OCI-LY1 (cell line): ENCODE measurements around the gene CATSPER1.

ENCODE experiments used
- CTCF ChIP-seq: fragments of 200-600 bp; sonication (generic), shearing (Covaris generic); IDR thresholded peaks from 2 replicates; pipeline ENCODE4 v1.5.1; 2017; ENCODE audit warnings: mild to moderate bottlenecking, antibody characterized with exemption, low read length, moderate library complexity, mixed read lengths
- EZH2 ChIP-seq: fragments of 200-600 bp; sonication (generic), shearing (Covaris generic); IDR thresholded peaks from 2 replicates; pipeline ENCODE4 v1.8.0; 2017; ENCODE audit warnings: borderline replicate concordance, mixed run types, mild to moderate bottlenecking, antibody characterized with exemption, low read length, moderate library complexity, mixed read lengths

- TF ChIP-seq CTCF = no peak
- no peak for TF ChIP-seq EZH2
These were observed 43.7 kb upstream of the CATSPER1 start, which contains the start of gene PACS1 for GRCh38 chr11:66069715-66070603.
